Spleen (tissue), 7 donors: ENCODE data around the gene SP100.

Experiments used
- CTCF ChIP-seq, 11 experiments: fragments of 200-600 bp in 7 of 11; fragments of 450-650 bp in 4 of 11; sonication (generic) in 4 of 11; IDR thresholded peaks in 8 of 11; conservative IDR thresholded peaks in 3 of 11; 1 replicate in 7 of 11; 2 replicates in 4 of 11; pipeline versions ENCODE4 v1.4.0 to v1.8.0; 2016 to 2021; ENCODE audit warnings: antibody characterized with exemption in 11 of 11, inconsistent platforms in 4 of 11, mild to moderate bottlenecking in 1 of 11
- POLR2A ChIP-seq, 3 donors: fragments of 450-650 bp; IDR thresholded peaks; one replicate each; pipeline ENCODE4 v1.5.1; 2017; ENCODE audit warnings: antibody characterized with exemption in 3 of 3, mild to moderate bottlenecking in 1 of 3
- POLR2AphosphoS5 ChIP-seq, 3 donors: sonication (generic); formaldehyde crosslinking; IDR thresholded peaks; one replicate each; pipeline ENCODE4 v1.5.1; 2017; ENCODE audit warnings: antibody characterized with exemption in 3 of 3
- donor health status: DM: no; HTN: no; CAD: no; lungs with moderate emphysema.
- donor health status: DM: no; HTN: no; CAD: no.
- donor health status: DM: no; HTN: no; CAD: no.

- TF ChIP-seq CTCF (IDR thresholded peaks at IDR 0.05 in 8 of 11, conservative IDR thresholded peaks at IDR 0.05 in 3 of 11) (no peak), POLR2AphosphoS5 (IDR thresholded peaks at IDR 0.05) (peak in 1 of 3 donors; percentile 6), POLR2A (IDR thresholded peaks at IDR 0.05) (no peak)
Measured at GRCh38 chr2:230498506-230499107, 82.6 kb downstream of the SP100 start.
